Activated T-cell treated with anti-CD3 and anti-CD28 coated beads, Interleukin-2, amount 50 U/mL, for 4 hours (primary cell): ENCODE data around the gene NFIC. TPM values are rescaled to one million over a fixed set of nuclear protein-coding genes. Genes with fewer than 3 reads are reported as not detected.
"Not testable (repeated sequence)": the region's sequence is repeated elsewhere in the genome, so short reads cannot be mapped to it uniquely, and the experiment has no call there.

Source experiments
- ATAC-seq, 2 donors: fragments of 200-7000 bp; cut with Tn5 transposase; one replicate each; pipeline ENCODE4 v1.10.0; 2021
- DNase-seq: peaks from one replicate; pipeline ENCODE4 v3.0.0-alpha.2; 2020
- H3K27me3 Mint-ChIP-seq: one replicate; pipeline ENCODE4 v1.8.0; 2021; ENCODE audit warnings: low read depth, mixed read lengths
- H3K36me3 Mint-ChIP-seq: one replicate; pipeline ENCODE4 v1.8.0; 2022; ENCODE audit warnings: mixed read lengths; ENCODE audit not compliant: insufficient read depth
- H3K4me1 Mint-ChIP-seq: one replicate; pipeline ENCODE4 v1.8.0; 2021; ENCODE audit warnings: low read depth, mixed read lengths
- H3K4me3 Mint-ChIP-seq: one replicate; pipeline ENCODE4 v1.8.0; 2021; ENCODE audit warnings: mild to moderate bottlenecking, moderate library complexity, mixed read lengths
- H3K9me3 Mint-ChIP-seq: one replicate; pipeline ENCODE4 v1.8.0; 2021; ENCODE audit warnings: mixed read lengths
- total RNA-seq, 3 donors: library from RNA; stranded (reverse); gene quantifications; one replicate each; pipeline ENCODE4 v1.2.1, GENCODE V29; 2021

The NFIC gene
- total RNA-seq, 3 donors from 2014 or later, result 26.0 to 33.6 (median 30.3) TPM

- no peak for ATAC-seq
- Mint-ChIP-seq H3K27me3 (no peaks in the 10 kb centered on the region), H3K4me1 (peaks cover 2% of the 10 kb centered on the region), H3K36me3 (no peaks in the 10 kb centered on the region), H3K9me3 (no peaks in the 10 kb centered on the region), H3K4me3 (no peak overlapping the region)
- no peak for DNase-seq
Measured at GRCh38 chr19:3345850-3346460, 20.4 kb upstream of the NFIC start.

GRCh38 chr19:3346677-3347353 is 19.6 kb upstream of the NFIC start:
- H3K4me3 Mint-ChIP-seq, result no peak overlapping the region
- no peaks in the 10 kb centered on the region for H3K9me3 Mint-ChIP-seq
- H3K27me3 Mint-ChIP-seq, result no peaks in the 10 kb centered on the region
- DNase-seq (no peak), ATAC-seq (no peak)
- H3K4me1 Mint-ChIP-seq, result peaks cover 2% of the 10 kb centered on the region
- no peaks in the 10 kb centered on the region for H3K36me3 Mint-ChIP-seq

- Mint-ChIP-seq H3K4me3 (no peak overlapping the region), H3K27me3 (no peaks in the 10 kb centered on the region), H3K36me3 (no peaks in the 10 kb centered on the region), H3K4me1 (peaks cover 2% of the 10 kb centered on the region), H3K9me3 (no peaks in the 10 kb centered on the region)
- ATAC-seq (no peak), DNase-seq (no peak)
Measured at GRCh38 chr19:3348042-3348441, 18.3 kb upstream of the NFIC start.

DNA sequence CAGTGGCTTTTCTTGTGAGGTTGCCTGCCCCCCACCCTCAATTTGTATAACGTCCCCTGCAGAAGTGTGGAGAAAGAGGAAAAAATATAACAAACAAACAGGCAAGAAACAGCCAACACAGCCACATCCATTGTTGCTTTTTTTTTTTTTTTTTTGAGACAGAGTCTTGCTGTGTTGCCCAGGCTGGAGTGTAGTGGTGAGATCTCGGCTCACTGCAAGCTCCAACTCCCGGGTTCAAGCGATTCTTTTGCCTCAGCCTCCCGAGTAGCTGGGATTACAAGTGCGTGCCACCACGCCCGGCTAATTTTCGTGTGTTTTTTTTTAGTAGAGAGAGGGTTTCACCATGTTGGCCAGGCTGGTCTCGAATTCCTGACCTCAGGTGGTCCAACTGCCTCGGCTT is 17.9 kb upstream of the NFIC start:
- not testable (repeated sequence) for H3K27me3 Mint-ChIP-seq, H3K4me1 Mint-ChIP-seq, H3K36me3 Mint-ChIP-seq, DNase-seq, H3K9me3 Mint-ChIP-seq, H3K4me3 Mint-ChIP-seq, ATAC-seq

DNA sequence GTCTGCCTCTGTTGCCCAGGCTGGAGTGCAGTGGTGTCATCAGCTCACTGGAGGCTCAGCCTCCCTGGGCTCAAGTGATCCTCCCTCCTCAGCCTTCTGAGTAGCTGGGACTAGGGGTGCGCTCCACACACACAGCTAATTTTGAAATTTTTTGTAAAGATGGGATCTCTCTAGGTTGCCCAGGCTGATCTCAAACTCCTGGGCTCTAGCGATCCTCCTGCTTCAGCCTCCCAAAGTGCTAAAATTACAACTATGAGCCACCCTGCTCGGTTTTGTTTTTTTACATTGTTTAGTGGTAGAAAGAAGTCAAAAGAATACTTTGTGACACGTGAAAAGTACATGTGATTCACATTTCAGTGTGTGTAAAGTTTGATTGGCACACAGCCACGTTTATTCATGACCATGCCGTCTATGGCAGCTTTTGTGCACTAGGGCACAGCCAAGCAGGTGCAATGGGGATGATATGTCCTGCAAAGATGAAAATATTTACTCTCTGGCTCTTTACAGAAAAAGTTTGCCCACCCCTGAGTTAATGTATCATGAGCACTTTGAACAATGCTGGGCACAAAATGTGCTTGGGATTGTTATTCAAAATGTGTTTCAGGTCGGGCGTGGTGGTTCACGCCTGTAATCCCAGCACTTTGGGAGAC is 16.2 kb upstream of the NFIC start:
- H3K36me3 Mint-ChIP-seq, result no peaks in the 10 kb centered on the region

GRCh38 chr19:3351702-3352447 is 14.5 kb upstream of the NFIC start:
- Mint-ChIP-seq H3K4me3 (no peak overlapping the region), H3K9me3 (peaks cover 4% of the 10 kb centered on the region), H3K4me1 (no peaks in the 10 kb centered on the region), H3K27me3 (no peaks in the 10 kb centered on the region), H3K36me3 (no peaks in the 10 kb centered on the region)
- DNase-seq (no peak), ATAC-seq (no peak)

More for the DNA sequence above, 16.2 kb upstream of the NFIC start:
- DNase-seq, result no peak
- H3K27me3 Mint-ChIP-seq, result no peaks in the 10 kb centered on the region
- no peak for ATAC-seq
- H3K4me1 Mint-ChIP-seq, result no peaks in the 10 kb centered on the region
- H3K9me3 Mint-ChIP-seq, result peaks cover 4% of the 10 kb centered on the region
- H3K4me3 Mint-ChIP-seq, result no peak overlapping the region

GRCh38 chr19:3353493-3353892 is 12.9 kb upstream of the NFIC start:
- H3K4me3 Mint-ChIP-seq, result no peak overlapping the region
- H3K36me3 Mint-ChIP-seq, result no peaks in the 10 kb centered on the region
- DNase-seq (no peak), ATAC-seq (no peak)
- peaks cover 4% of the 10 kb centered on the region for H3K9me3 Mint-ChIP-seq
- no peaks in the 10 kb centered on the region for H3K27me3 Mint-ChIP-seq
- H3K4me1 Mint-ChIP-seq, result peaks cover 10% of the 10 kb centered on the region

GRCh38 chr19:3356805-3357204 is 9.6 kb upstream of the NFIC start:
- Mint-ChIP-seq H3K4me1 (peaks cover 20% of the 10 kb centered on the region), H3K27me3 (no peaks in the 10 kb centered on the region), H3K4me3 (no peak overlapping the region), H3K36me3 (no peaks in the 10 kb centered on the region), H3K9me3 (peaks cover 4% of the 10 kb centered on the region)
- ATAC-seq (no peak), DNase-seq (no peak)

DNA sequence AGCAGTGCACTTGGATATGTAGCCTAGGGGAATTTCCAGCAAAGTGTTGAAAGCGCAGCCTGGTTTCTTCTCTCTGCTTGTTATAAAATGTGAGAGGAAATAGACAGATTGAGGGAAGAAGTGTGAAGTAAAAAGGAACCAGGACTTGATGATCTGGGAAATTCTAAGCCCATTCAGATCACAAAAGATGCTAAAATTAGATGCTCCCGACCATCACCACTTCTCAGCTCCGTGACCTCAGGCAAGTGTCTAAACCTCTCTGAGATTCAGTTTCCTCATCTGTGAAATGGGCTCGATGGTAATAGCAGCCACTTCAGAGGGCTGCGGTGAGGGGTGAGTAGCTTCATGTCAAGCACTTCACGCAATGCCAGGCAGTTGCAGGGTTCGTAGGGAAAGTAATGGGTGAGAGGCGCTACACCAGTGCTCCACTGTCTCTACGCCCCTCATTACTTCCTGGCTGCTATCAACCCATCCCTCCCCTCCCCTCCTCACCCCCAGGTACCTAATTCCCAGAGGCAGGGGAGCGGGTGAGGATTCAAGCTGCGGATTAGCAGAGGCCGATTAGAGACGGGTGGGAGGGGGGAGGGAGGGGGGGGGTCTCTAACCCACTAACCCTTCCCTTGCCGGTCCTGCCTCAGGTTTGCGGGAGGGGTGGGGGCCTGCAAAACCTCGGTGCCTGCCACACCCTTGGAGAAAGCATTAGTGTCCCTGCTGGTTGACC is 9.0 kb upstream of the NFIC start:
- Mint-ChIP-seq H3K27me3 (no peaks in the 10 kb centered on the region), H3K4me3 (peak overlapping the region; percentile 71), H3K4me1 (peaks cover 26% of the 10 kb centered on the region), H3K9me3 (peaks cover 4% of the 10 kb centered on the region), H3K36me3 (no peaks in the 10 kb centered on the region)
- ATAC-seq (no peak), DNase-seq (no peak)

GRCh38 chr19:3357992-3358688 is 8.2 kb upstream of the NFIC start:
- Mint-ChIP-seq H3K4me1 (peaks cover 32% of the 10 kb centered on the region), H3K36me3 (no peaks in the 10 kb centered on the region), H3K27me3 (no peaks in the 10 kb centered on the region), H3K9me3 (peaks cover 4% of the 10 kb centered on the region), H3K4me3 (peak overlapping the region; percentile 71)
- ATAC-seq (no peak), DNase-seq (no peak)

- H3K9me3 Mint-ChIP-seq, result peaks cover 4% of the 10 kb centered on the region
- peak overlapping the region; percentile 84 for H3K4me3 Mint-ChIP-seq
- H3K4me1 Mint-ChIP-seq, result peaks cover 32% of the 10 kb centered on the region
- no peaks in the 10 kb centered on the region for H3K27me3 Mint-ChIP-seq
- ATAC-seq, result no peak
- no peak for DNase-seq
- no peaks in the 10 kb centered on the region for H3K36me3 Mint-ChIP-seq
Measured at GRCh38 chr19:3358689-3359014, 7.7 kb upstream of the NFIC start.

DNA sequence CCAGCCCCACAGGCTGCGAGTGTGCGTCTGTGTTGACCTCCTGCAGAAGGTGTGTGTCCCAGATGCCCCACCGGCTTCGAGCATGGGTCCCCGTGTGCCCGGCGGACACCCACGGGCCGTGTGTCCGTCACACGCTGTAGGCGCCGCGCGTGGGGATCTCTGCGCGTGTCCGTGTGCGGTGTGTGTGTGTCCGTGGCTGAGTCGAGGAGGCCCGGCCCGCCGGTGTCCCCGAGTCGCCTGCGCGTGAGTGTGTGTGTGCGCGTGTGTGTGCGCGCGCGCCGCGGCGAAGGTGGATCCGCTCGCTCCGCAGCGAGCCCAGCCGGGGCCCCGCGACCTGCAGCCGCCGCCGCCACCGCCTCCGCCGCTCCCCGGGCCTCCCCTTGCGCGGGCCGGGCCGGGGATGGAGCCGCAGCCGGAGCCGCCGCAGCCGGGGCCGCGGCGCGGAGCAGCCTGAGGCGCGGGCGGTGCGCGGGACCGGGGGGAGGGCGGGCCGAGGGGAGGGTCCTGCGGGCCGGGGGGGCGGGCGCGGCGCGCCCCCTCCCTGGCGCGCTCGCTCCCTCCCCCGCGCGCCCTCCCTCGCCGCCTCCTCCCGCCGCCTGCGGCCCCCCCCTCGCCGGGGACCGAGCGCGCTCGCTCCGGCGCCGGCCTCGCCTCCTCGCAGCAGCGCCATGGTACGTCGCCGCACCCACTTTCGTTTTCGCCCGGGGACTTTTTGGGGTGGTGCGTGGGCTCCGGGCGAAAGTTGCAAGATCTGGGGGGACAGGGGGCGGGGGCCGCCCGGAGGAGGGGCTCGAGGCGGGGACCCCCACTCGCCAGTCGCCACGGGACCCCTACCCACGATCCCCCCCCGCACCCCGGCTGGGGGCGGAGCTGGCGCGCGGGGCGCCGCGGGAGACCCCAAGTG is 7.1 kb upstream of the NFIC start:
- Mint-ChIP-seq H3K4me1 (peaks cover 33% of the 10 kb centered on the region), H3K4me3 (peak overlapping the region; percentile 84), H3K27me3 (no peaks in the 10 kb centered on the region), H3K36me3 (no peaks in the 10 kb centered on the region), H3K9me3 (peaks cover 4% of the 10 kb centered on the region)
- ATAC-seq (peak; percentile 46 to 52), DNase-seq (peak; percentile 78)

GRCh38 chr19:3359919-3360420 is 6.4 kb upstream of the NFIC start:
- DNase-seq (peak; percentile 21), ATAC-seq (peak; percentile 48 to 52)
- Mint-ChIP-seq H3K27me3 (peaks cover under 1% of the 10 kb centered on the region), H3K9me3 (peaks cover under 1% of the 10 kb centered on the region), H3K36me3 (no peaks in the 10 kb centered on the region), H3K4me3 (peak overlapping the region; percentile 89), H3K4me1 (peaks cover 33% of the 10 kb centered on the region)
